ENCODE measurements around the gene ITGA4. TPM values are rescaled to one million over a fixed set of nuclear protein-coding genes. Genes with fewer than 3 reads are reported as not detected.

ITGA4 gene
- total RNA-seq, 4 donors from 2014 or later = 3.2 to 7.0 (median 4.6) TPM

DNA sequence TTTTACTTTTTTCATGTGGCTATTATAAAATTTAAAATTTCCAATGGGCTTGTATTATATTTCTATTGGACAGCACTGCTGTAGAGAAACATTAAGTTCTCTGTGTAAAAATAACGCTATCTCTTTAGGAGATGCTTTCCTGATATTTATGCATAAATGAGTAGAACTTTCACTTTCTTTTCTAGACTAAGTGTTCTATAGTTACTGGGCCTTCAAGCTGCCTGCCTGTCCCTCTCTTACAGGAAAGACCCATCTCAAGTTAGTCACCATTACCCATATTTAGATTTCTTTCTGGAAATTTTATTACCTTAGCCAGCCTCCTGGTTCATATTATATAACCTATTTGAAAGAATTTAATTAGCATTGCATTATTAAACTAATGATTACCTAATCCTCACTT, 4.8 kb downstream of the ITGA4 start:
- TF ChIP-seq POLR2A (IDR thresholded peaks at IDR 0.05) (no peak), POLR2AphosphoS5 (IDR thresholded peaks at IDR 0.05) (no peak), EP300 (IDR thresholded peaks at IDR 0.05) (no peak)
- TF ChIP-seq, protein P1, sequence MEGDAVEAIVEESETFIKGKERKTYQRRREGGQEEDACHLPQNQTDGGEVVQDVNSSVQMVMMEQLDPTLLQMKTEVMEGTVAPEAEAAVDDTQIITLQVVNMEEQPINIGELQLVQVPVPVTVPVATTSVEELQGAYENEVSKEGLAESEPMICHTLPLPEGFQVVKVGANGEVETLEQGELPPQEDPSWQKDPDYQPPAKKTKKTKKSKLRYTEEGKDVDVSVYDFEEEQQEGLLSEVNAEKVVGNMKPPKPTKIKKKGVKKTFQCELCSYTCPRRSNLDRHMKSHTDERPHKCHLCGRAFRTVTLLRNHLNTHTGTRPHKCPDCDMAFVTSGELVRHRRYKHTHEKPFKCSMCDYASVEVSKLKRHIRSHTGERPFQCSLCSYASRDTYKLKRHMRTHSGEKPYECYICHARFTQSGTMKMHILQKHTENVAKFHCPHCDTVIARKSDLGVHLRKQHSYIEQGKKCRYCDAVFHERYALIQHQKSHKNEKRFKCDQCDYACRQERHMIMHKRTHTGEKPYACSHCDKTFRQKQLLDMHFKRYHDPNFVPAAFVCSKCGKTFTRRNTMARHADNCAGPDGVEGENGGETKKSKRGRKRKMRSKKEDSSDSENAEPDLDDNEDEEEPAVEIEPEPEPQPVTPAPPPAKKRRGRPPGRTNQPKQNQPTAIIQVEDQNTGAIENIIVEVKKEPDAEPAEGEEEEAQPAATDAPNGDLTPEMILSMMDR (IDR thresholded peaks at IDR 0.05) = no peak
- Histone ChIP-seq H3K27ac (no peak overlapping the region), H3K4me3 (no peak overlapping the region), H3K9me3 (no peaks in the 10 kb centered on the region), H3K4me1 (peaks cover 0 to 16% (median under 1%) of the 10 kb centered on the region in 3 donors), H3K36me3 (no peaks in the 10 kb centered on the region), H3K27me3 (peaks cover 9% of the 10 kb centered on the region)
- ATAC-seq = no peak
- WGBS, 2 donors (ENCODE audit: low coverage in 1 of 2) = 42 to 45% methylated on average over 1 of the region's 1 CpG

- H3K36me3 ChIP-seq = no peaks in the 10 kb centered on the region
- H3K9me3 ChIP-seq = no peaks in the 10 kb centered on the region
- no peak for ATAC-seq
- no peak overlapping the region for H3K27ac ChIP-seq
- TF ChIP-seq POLR2AphosphoS5 (IDR thresholded peaks at IDR 0.05) (no peak), EP300 (IDR thresholded peaks at IDR 0.05) (no peak), POLR2A (IDR thresholded peaks at IDR 0.05) (no peak)
- TF ChIP-seq, protein P1 (IDR thresholded peaks at IDR 0.05) = no peak
- WGBS, 2 donors (ENCODE audit: low coverage in 1 of 2) = 81 to 100% methylated on average over 2 to 3 of the region's 3 CpGs
- H3K4me3 ChIP-seq = no peak overlapping the region
- H3K27me3 ChIP-seq = no peaks in the 10 kb centered on the region
- H3K4me1 ChIP-seq = peaks cover 0 to 2% (median 0%) of the 10 kb centered on the region in 3 donors
Observed at GRCh38 chr2:181463588-181463987, 6.4 kb downstream of the ITGA4 start.

DNA sequence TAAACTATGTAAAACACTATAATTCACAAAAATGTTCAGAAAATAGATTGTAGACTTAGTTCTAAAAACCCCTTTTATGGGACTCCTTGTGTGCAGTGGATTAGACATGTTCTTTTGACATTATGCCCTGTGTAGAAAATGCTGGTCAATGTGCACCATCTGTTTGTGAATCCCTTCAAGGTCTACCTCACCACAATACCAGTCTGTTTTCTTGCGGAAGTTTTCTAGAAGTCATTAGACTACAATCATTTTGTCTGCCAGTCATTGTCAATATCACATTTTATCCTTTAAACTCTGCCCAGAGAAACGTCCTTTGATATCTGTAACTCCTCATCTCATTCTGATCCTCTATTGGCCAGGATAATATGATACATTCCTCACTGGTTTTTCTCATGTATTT, 7.8 kb downstream of the ITGA4 start:
- Histone ChIP-seq H3K9me3 (no peaks in the 10 kb centered on the region), H3K27ac (no peak overlapping the region), H3K4me1 (no peaks in the 10 kb centered on the region), H3K36me3 (no peaks in the 10 kb centered on the region), H3K27me3 (no peaks in the 10 kb centered on the region), H3K4me3 (no peak overlapping the region)
- TF ChIP-seq POLR2AphosphoS5 (IDR thresholded peaks at IDR 0.05) (no peak), EP300 (IDR thresholded peaks at IDR 0.05) (no peak)
- TF ChIP-seq, protein P1 (IDR thresholded peaks at IDR 0.05) = no peak
- no peak for ATAC-seq
- WGBS, 2 donors (ENCODE audit: low coverage in 1 of 2) = 66 to 73% methylated on average over 2 of the region's 2 CpGs

DNA sequence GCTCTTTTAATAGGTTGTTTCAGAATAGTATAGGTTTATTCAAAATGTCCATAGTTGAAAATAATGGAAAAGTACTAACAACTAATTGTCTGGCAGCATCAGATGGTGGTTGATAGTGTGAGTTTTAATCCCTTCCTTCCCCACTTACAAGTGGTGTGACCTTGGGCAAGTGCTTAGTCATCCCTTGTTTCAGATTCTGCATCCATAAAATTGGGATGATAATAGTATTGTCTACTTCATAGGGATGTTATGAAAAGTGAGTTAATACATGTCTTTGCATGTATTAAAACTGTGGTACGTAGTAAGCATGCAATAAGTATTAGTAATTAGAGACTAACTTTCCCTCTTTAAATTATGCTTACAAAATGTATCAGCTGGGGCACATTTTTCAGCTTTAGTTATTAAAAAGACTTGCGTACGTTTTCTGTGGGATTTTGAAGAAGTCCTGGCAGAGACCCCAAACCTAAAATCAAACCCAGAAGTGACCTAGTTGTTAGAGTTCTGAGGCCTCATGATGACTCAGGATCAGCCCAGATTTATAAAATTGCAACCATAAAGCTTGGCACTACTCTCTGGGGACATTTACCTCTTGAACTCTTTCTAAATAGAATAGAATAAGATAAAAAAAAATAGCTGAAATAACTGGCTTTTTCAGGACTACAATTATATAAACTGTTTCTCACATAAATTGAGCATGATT, 8.6 kb downstream of the ITGA4 start:
- TF ChIP-seq, protein P1 (IDR thresholded peaks at IDR 0.05) = no peak
- no peak for TF ChIP-seq POLR2A (IDR thresholded peaks at IDR 0.05)
- no peak for TF ChIP-seq EP300 (IDR thresholded peaks at IDR 0.05)
- TF ChIP-seq POLR2AphosphoS5 (IDR thresholded peaks at IDR 0.05) = no peak
- H3K4me1 ChIP-seq = no peaks in the 10 kb centered on the region
- H3K9me3 ChIP-seq = no peaks in the 10 kb centered on the region
- H3K27me3 ChIP-seq = no peaks in the 10 kb centered on the region
- WGBS, 2 donors (ENCODE audit: low coverage in 1 of 2) = 68 to 80% methylated on average over 3 of the region's 3 CpGs
- H3K4me3 ChIP-seq = no peak overlapping the region
- ATAC-seq = no peak
- H3K27ac ChIP-seq = no peak overlapping the region
- no peaks in the 10 kb centered on the region for H3K36me3 ChIP-seq

Data from gastroesophageal sphincter (tissue), 4 donors.